GM21619 (cell line): ENCODE measurements around the gene IFT52.
"Not testable (repeated sequence)": the region's sequence is repeated elsewhere in the genome, so short reads cannot be mapped to it uniquely, and the experiment has no call there.

Source experiments
- ATAC-seq: cut with Tn5 transposase; IDR thresholded peaks from one replicate; pipeline ENCODE4 v1.9.1; 2021; ENCODE audit not compliant: unreplicated experiment

The IFT52 gene

GRCh38 chr20:43567477-43567876, 23.3 kb upstream of the IFT52 start:
- ATAC-seq, result no peak

- no peak for ATAC-seq
These were observed 22.0 kb upstream of the IFT52 start for GRCh38 chr20:43568706-43569105.

- ATAC-seq, result no peak
These were observed 21.5 kb upstream of the IFT52 start for GRCh38 chr20:43569282-43569681.

- no peak for ATAC-seq
These were observed 20.2 kb upstream of the IFT52 start for GRCh38 chr20:43570496-43570895.

- ATAC-seq, result no peak
These were observed 19.4 kb upstream of the IFT52 start for GRCh38 chr20:43571310-43571709.

- ATAC-seq, result no peak
These were observed 19.0 kb upstream of the IFT52 start for GRCh38 chr20:43571771-43572170.

GRCh38 chr20:43572891-43573290, 17.8 kb upstream of the IFT52 start:
- ATAC-seq, result no peak

GRCh38 chr20:43576108-43576507, 14.6 kb upstream of the IFT52 start:
- no peak for ATAC-seq

- ATAC-seq, result no peak
These were observed 10.6 kb upstream of the IFT52 start for GRCh38 chr20:43579861-43580793.

- ATAC-seq, result no peak
These were observed 7.4 kb upstream of the IFT52 start for GRCh38 chr20:43583133-43583864.

- no peak for ATAC-seq
These were observed 6.7 kb upstream of the IFT52 start for GRCh38 chr20:43583982-43584432.

GRCh38 chr20:43584448-43585136, 6.1 kb upstream of the IFT52 start:
- ATAC-seq, result no peak

- no peak for ATAC-seq
These were observed 4.1 kb upstream of the IFT52 start for GRCh38 chr20:43586641-43587040.

- not testable (repeated sequence) for ATAC-seq
These were observed 2.2 kb upstream of the IFT52 start for GRCh38 chr20:43588526-43588925.

- ATAC-seq, result no peak
These were observed 723 bp upstream of the IFT52 start for GRCh38 chr20:43590036-43590391.

- not testable (repeated sequence) for ATAC-seq
These were observed 11.2 kb downstream of the IFT52 start for GRCh38 chr20:43601960-43602359.

GRCh38 chr20:43603124-43603523, 12.4 kb downstream of the IFT52 start:
- ATAC-seq, result no peak

GRCh38 chr20:43605715-43606114, 15.0 kb downstream of the IFT52 start:
- ATAC-seq, result no peak

GRCh38 chr20:43607278-43607677, 16.5 kb downstream of the IFT52 start:
- ATAC-seq, result not testable (repeated sequence)

GRCh38 chr20:43631598-43631997, 40.9 kb downstream of the IFT52 start:
- ATAC-seq, result no peak

- no peak for ATAC-seq
These were observed 45.7 kb downstream of the IFT52 start for GRCh38 chr20:43636429-43636828.
